Smooth muscle cell (in vitro differentiated cells): ENCODE measurements around the gene ZW10. TPM values are rescaled to one million over a fixed set of nuclear protein-coding genes. Genes with fewer than 3 reads are reported as not detected.
"Not testable (repeated sequence)": the region's sequence is repeated elsewhere in the genome, so short reads cannot be mapped to it uniquely, and the experiment has no call there.

ENCODE experiments used
- DNase-seq: peaks from one replicate; lab custom pipeline; 2025; ENCODE audit not compliant: unreplicated experiment; lab: John Stamatoyannopoulos, UW
- H2AFZ ChIP-seq: fragments of 200-600 bp; sonication (generic); 2 replicates; pipeline ENCODE4 v1.6.0; 2016; ENCODE audit warnings: antibody characterized with exemption, low read depth, mild to moderate bottlenecking
- H3F3A ChIP-seq: fragments of 200-600 bp; sonication (generic); 2 replicates; pipeline ENCODE4 v1.6.0; 2017; ENCODE audit warnings: antibody characterized with exemption, low read depth
- H3K27ac ChIP-seq: fragments of 200-600 bp; sonication (generic); 2 replicates; pipeline ENCODE4 v1.5.1; 2016; ENCODE audit warnings: low read depth, mild to moderate bottlenecking
- H3K27me3 ChIP-seq: fragments of 200-600 bp; sonication (generic); 2 replicates; pipeline ENCODE4 v1.6.1; 2016; ENCODE audit warnings: low read depth, mild to moderate bottlenecking
- H3K36me3 ChIP-seq: fragments of 200-600 bp; sonication (generic); 2 replicates; pipeline ENCODE4 v1.5.1; 2016; ENCODE audit warnings: low read depth
- H3K4me1 ChIP-seq: fragments of 200-600 bp; sonication (generic); 2 replicates; pipeline ENCODE4 v1.5.1; 2016; ENCODE audit warnings: low read depth
- H3K4me2 ChIP-seq: fragments of 200-600 bp; sonication (generic); 2 replicates; pipeline ENCODE4 v1.6.0; 2016; ENCODE audit warnings: mild to moderate bottlenecking
- H3K4me3 ChIP-seq: fragments of 200-600 bp; sonication (generic); 2 replicates; pipeline ENCODE4 v1.5.1; 2016; ENCODE audit warnings: mild to moderate bottlenecking
- H3K79me2 ChIP-seq: fragments of 200-600 bp; sonication (generic); 2 replicates; pipeline ENCODE4 v1.6.0; 2016; ENCODE audit warnings: low read depth, mild to moderate bottlenecking
- H3K9ac ChIP-seq: fragments of 200-600 bp; sonication (generic); 2 replicates; pipeline ENCODE4 v1.6.0; 2016; ENCODE audit warnings: low read depth
- H3K9me3 ChIP-seq: fragments of 200-600 bp; sonication (generic); replicated peaks from 2 replicates; pipeline ENCODE4 v1.5.1; 2016; ENCODE audit warnings: low read depth
- H4K20me1 ChIP-seq: fragments of 200-600 bp; sonication (generic); 2 replicates; pipeline ENCODE4 v1.6.0; 2016; ENCODE audit warnings: low read depth
- WGBS: methylation state at CpG from one replicate; pipeline ENCODE4 v1.1.7; 2016; ENCODE audit warnings: low lambda C conversion rate; 5-methylcytosine and 5-hydroxymethylcytosine counted together
- polyA plus RNA-seq: library from polyadenylated mRNA; unstranded; fragments of >200 nt; fragmentation: Nextera tagmentation; extraction: Ambion mirVana; gene quantifications from 2 replicates; pipeline ENCODE4 v1.2.1, GENCODE V29; 2016
- total RNA-seq: library from RNA; depleted of rRNA; stranded (reverse); fragments of >200 nt; gene quantifications from 2 replicates; pipeline ENCODE4 v1.2.3, GENCODE V29; 2014
- TF ChIP-seq, protein P1 (sequence below): fragments of 200-600 bp; sonication (generic); IDR thresholded peaks from 2 replicates; pipeline ENCODE4 v1.5.1; 2017; ENCODE audit warnings: borderline replicate concordance, mild to moderate bottlenecking, antibody characterized with exemption; ENCODE audit not compliant: insufficient read depth, poor library complexity, severe bottlenecking

ZW10 gene
- total and polyA plus RNA-seq, 2 experiments from 2014 or later = 15.6 to 20.7 TPM

DNA sequence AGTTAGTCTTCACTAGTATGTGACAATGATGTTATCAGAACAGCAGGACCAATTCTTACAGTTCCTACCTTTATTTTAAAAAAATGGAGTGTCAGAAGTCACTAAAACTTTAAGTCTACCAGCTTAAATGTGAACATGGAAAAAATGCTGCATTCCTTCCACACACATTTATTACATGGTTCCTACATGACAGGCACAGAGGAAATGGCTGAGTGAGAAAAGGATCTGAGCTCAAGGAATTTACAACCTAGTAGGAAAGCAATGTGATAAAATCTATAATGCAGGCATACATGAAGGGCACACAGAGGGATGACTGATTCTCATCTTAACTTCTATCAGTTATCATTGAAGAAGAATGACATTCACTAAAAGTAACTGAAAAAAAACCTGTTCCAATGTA, 29.1 kb upstream of the ZW10 start:
- H3K4me3 ChIP-seq = no peak overlapping the region
- no peak for DNase-seq
- H3K4me2 ChIP-seq = no peak overlapping the region
- H3K36me3 ChIP-seq = peaks cover 7% of the 10 kb centered on the region
- TF ChIP-seq, protein P1, sequence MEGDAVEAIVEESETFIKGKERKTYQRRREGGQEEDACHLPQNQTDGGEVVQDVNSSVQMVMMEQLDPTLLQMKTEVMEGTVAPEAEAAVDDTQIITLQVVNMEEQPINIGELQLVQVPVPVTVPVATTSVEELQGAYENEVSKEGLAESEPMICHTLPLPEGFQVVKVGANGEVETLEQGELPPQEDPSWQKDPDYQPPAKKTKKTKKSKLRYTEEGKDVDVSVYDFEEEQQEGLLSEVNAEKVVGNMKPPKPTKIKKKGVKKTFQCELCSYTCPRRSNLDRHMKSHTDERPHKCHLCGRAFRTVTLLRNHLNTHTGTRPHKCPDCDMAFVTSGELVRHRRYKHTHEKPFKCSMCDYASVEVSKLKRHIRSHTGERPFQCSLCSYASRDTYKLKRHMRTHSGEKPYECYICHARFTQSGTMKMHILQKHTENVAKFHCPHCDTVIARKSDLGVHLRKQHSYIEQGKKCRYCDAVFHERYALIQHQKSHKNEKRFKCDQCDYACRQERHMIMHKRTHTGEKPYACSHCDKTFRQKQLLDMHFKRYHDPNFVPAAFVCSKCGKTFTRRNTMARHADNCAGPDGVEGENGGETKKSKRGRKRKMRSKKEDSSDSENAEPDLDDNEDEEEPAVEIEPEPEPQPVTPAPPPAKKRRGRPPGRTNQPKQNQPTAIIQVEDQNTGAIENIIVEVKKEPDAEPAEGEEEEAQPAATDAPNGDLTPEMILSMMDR = no peak
- H2AFZ ChIP-seq = no peak overlapping the region
- no peaks in the 10 kb centered on the region for H3K4me1 ChIP-seq
- H3K9me3 ChIP-seq = no peaks in the 10 kb centered on the region
- H3K27me3 ChIP-seq = no peaks in the 10 kb centered on the region
- no peak overlapping the region for H3K27ac ChIP-seq
- no peaks in the 10 kb centered on the region for H3F3A ChIP-seq
- H3K9ac ChIP-seq = no peak overlapping the region
- H4K20me1 ChIP-seq = no peaks in the 10 kb centered on the region
- H3K79me2 ChIP-seq = no peaks in the 10 kb centered on the region

DNA sequence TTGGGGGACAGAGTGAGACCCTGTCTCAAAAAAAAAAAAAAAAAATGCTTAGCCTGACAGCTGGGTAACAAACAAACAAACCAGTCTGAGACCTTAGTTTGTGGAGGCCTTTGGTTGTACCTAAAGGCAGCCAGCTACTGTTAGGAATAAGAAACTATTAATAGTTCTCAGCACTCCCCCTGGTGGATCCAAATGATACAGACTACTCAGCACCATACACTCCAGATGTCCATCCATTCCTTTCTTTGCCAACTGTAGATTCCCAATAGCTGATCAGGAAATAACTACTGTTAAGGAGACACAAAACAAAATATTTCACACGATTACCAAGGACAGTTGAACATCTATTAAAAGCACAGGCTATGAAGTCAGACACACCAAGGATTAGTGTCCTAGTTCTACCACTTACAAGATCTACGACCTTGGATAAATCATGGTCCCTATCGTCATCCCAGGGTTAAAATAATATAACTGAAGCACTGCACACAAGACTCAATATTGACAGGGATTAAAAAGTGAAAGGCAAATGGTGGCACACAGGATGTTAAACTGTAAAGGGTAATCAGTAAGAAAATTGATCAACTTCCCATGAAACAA, 23.3 kb upstream of the ZW10 start:
- Histone ChIP-seq H3K9me3 (no peaks in the 10 kb centered on the region), H3F3A (no peaks in the 10 kb centered on the region), H3K27ac (no peak overlapping the region), H3K9ac (no peak overlapping the region), H3K27me3 (no peaks in the 10 kb centered on the region), H3K4me2 (no peak overlapping the region), H2AFZ (no peak overlapping the region), H4K20me1 (no peaks in the 10 kb centered on the region), H3K79me2 (no peaks in the 10 kb centered on the region), H3K4me3 (no peak overlapping the region), H3K36me3 (no peaks in the 10 kb centered on the region), H3K4me1 (no peaks in the 10 kb centered on the region)
- TF ChIP-seq, protein P1 = peak; percentile 53
- WGBS = 76% methylated on average over 3 of the region's 3 CpGs
- DNase-seq = no peak

DNA sequence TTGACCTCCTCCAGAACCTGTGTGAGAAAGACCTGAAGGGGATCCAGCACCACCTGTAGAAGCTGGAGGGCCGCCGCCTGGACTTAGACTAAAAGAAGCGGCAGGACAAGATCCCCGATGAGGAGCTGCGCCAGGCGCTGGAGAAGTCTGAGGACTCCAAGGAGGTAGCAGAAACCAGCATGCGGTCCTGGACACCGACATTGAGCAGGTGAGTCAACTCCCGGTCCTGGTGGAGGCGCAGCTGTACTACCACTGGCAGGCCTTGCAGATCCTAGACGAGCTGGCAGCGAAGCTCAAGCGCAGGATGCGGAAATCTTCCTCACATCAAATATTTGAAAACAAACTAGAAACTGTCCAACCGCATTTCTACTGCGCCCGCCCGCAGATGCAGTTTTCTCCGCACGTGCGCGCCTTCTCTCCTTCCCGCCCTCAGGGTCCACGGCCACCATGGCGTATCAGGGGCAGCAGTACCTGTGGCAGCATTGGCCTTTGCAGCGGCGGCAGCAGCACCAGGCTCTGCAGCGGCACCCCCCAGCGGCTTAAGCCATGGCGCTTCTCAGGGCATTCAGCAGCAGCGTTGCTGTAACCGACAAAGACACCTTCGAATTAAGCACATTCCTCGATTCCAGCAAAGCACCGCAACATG, 16.3 kb upstream of the ZW10 start:
- H3K27me3 ChIP-seq = no peaks in the 10 kb centered on the region
- no peak overlapping the region for H3K4me3 ChIP-seq
- no peaks in the 10 kb centered on the region for H4K20me1 ChIP-seq
- 95% methylated on average over 35 of the region's 35 CpGs for WGBS
- no peaks in the 10 kb centered on the region for H3K79me2 ChIP-seq
- H3K4me2 ChIP-seq = no peak overlapping the region
- no peaks in the 10 kb centered on the region for H3K9me3 ChIP-seq
- H3K36me3 ChIP-seq = no peaks in the 10 kb centered on the region
- H3F3A ChIP-seq = no peaks in the 10 kb centered on the region
- no peak for DNase-seq
- no peak overlapping the region for H3K9ac ChIP-seq
- no peak overlapping the region for H2AFZ ChIP-seq
- TF ChIP-seq, protein P1 = no peak
- no peaks in the 10 kb centered on the region for H3K4me1 ChIP-seq
- no peak overlapping the region for H3K27ac ChIP-seq

DNA sequence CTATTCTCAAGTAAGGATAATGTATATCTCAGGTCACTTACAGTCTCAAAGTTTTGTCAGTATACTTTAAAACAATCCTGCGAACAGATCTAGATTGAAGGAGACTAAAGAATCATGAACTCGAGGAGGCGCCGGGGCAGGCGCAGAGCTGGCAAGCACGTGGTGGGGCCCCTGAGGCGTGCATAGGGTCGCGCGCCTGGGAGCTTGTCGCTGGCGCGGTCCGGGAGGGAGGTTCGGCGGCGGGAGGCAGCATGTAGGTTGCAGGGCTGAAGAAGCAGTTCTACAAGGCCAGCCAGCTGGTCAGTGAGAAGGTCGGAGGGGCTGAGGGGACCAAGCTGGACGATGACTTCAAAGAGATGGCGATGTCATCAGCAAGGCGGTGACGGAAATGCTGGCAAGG, 15.5 kb upstream of the ZW10 start:
- H3K79me2 ChIP-seq, DNase-seq, H3K4me1 ChIP-seq, H3K9me3 ChIP-seq, H4K20me1 ChIP-seq, H3K9ac ChIP-seq, H3K27ac ChIP-seq, H3K27me3 ChIP-seq, H3K4me2 ChIP-seq, H3K4me3 ChIP-seq, H2AFZ ChIP-seq, H3K36me3 ChIP-seq, H3F3A ChIP-seq: not testable (repeated sequence)
- 96% methylated on average over 22 of the region's 22 CpGs for WGBS
